H9 (cell line): ENCODE measurements around the gene PRR15. TPM values are rescaled to one million over a fixed set of nuclear protein-coding genes. Genes with fewer than 3 reads are reported as not detected.
A peak's percentile ranks its signal among the peaks of the same experiment; 100 is the strongest.

ENCODE experiments used
- DNase-seq: peaks from one replicate; pipeline ENCODE4 v3.0.0-alpha.2; 2017
- H2AFZ ChIP-seq: one replicate; pipeline ENCODE4 v1.6.1; 2013; ENCODE audit warnings: mild to moderate bottlenecking, low read length, control low read depth, moderate library complexity
- H2AK5ac ChIP-seq: 2 replicates; pipeline ENCODE4 v1.6.1; 2013; ENCODE audit warnings: low read length, control low read depth, mixed read lengths; ENCODE audit not compliant: insufficient read length
- H2BK120ac ChIP-seq: one replicate; pipeline ENCODE4 v1.6.1; 2013; ENCODE audit warnings: low read depth, mild to moderate bottlenecking, low read length, control low read depth, inconsistent platforms; ENCODE audit not compliant: poor library complexity, severe bottlenecking
- H2BK12ac ChIP-seq: 2 replicates; pipeline ENCODE4 v1.6.1; 2013; ENCODE audit warnings: low read length, control low read depth, mixed read lengths, low read depth; ENCODE audit not compliant: insufficient read length
- H2BK15ac ChIP-seq: 2 replicates; pipeline ENCODE4 v1.6.1; 2013; ENCODE audit warnings: low read depth, low read length, control low read depth
- H2BK20ac ChIP-seq: one replicate; pipeline ENCODE4 v1.6.1; 2013; ENCODE audit warnings: low read depth, mild to moderate bottlenecking, low read length, control low read depth, inconsistent platforms; ENCODE audit not compliant: poor library complexity, severe bottlenecking
- H2BK5ac ChIP-seq: 2 replicates; pipeline ENCODE4 v1.6.1; 2013; ENCODE audit warnings: low read length, control low read depth, mixed read lengths; ENCODE audit not compliant: insufficient read length
- H3K14ac ChIP-seq: 2 replicates; pipeline ENCODE4 v1.6.1; 2013; ENCODE audit warnings: low read length, control low read depth; ENCODE audit not compliant: insufficient read depth
- H3K18ac ChIP-seq: 2 replicates; pipeline ENCODE4 v1.6.1; 2013; ENCODE audit warnings: low read depth, mild to moderate bottlenecking, mixed read lengths, low read length, control low read depth; ENCODE audit not compliant: insufficient read length
- H3K23ac ChIP-seq: 2 replicates; pipeline ENCODE4 v1.6.1; 2013; ENCODE audit warnings: low read length, control low read depth, mixed read lengths, low read depth; ENCODE audit not compliant: insufficient read length
- H3K23me2 ChIP-seq: 2 replicates; pipeline ENCODE4 v1.6.1; 2013; ENCODE audit warnings: low read depth, mild to moderate bottlenecking, mixed read lengths, low read length, control low read depth; ENCODE audit not compliant: insufficient read length, poor library complexity, severe bottlenecking
- H3K27ac ChIP-seq: 2 replicates; pipeline ENCODE4 v1.5.1; 2013; ENCODE audit warnings: low read length, control low read depth, mixed read lengths, low read depth; ENCODE audit not compliant: insufficient read length
- H3K27me3 ChIP-seq: 2 replicates; pipeline ENCODE4 v1.6.1; 2013; ENCODE audit warnings: low read length, control low read depth, inconsistent platforms; ENCODE audit not compliant: insufficient read depth
- H3K4ac ChIP-seq: 2 replicates; pipeline ENCODE4 v1.6.1; 2013; ENCODE audit warnings: low read depth, mild to moderate bottlenecking, control low read depth, inconsistent platforms, low read length, moderate library complexity
- H3K4me1 ChIP-seq: 2 replicates; pipeline ENCODE4 v1.6.1; 2013; ENCODE audit warnings: low read length, control low read depth, inconsistent platforms; ENCODE audit not compliant: insufficient read depth
- H3K4me2 ChIP-seq: 2 replicates; pipeline ENCODE4 v1.6.1; 2013; ENCODE audit warnings: low read length, control low read depth, mixed read lengths; ENCODE audit not compliant: insufficient read length, insufficient read depth
- H3K56ac ChIP-seq: 2 replicates; pipeline ENCODE4 v1.6.1; 2013; ENCODE audit warnings: low read depth, mild to moderate bottlenecking, mixed read lengths, low read length, control low read depth; ENCODE audit not compliant: insufficient read length
- H3K79me1 ChIP-seq: 2 replicates; pipeline ENCODE4 v1.6.1; 2013; ENCODE audit warnings: low read depth, mild to moderate bottlenecking, moderate library complexity, low read length, control low read depth, inconsistent platforms; ENCODE audit not compliant: insufficient read depth, poor library complexity, severe bottlenecking
- H3K79me2 ChIP-seq: 2 replicates; pipeline ENCODE4 v1.6.1; 2013; ENCODE audit warnings: low read length, control low read depth, inconsistent platforms; ENCODE audit not compliant: insufficient read depth
- H3K9ac ChIP-seq: 2 replicates; pipeline ENCODE4 v1.6.1; 2013; ENCODE audit warnings: low read length, control low read depth, mixed read lengths; ENCODE audit not compliant: insufficient read length; ENCODE audit errors: extremely low read depth
- H3K9me3 ChIP-seq: one replicate; pipeline ENCODE4 v1.6.1; 2013; ENCODE audit warnings: low read depth, low read length, inconsistent platforms; ENCODE audit not compliant: control insufficient read depth
- H3T11ph ChIP-seq: one replicate; pipeline ENCODE4 v1.6.1; 2013; ENCODE audit warnings: mild to moderate bottlenecking, low read length, control low read depth, inconsistent platforms
- H4K20me1 ChIP-seq: one replicate; pipeline ENCODE4 v1.6.1; 2013; ENCODE audit not compliant: control insufficient read depth, insufficient read length, insufficient read depth
- H4K5ac ChIP-seq: 2 replicates; pipeline ENCODE4 v1.6.1; 2013; ENCODE audit warnings: low read depth, mild to moderate bottlenecking, mixed read lengths, low read length, control low read depth; ENCODE audit not compliant: insufficient read length
- H4K8ac ChIP-seq: replicated peaks from 2 replicates; pipeline ENCODE4 v1.6.1; 2013; ENCODE audit warnings: low read length, control low read depth, mixed read lengths, low read depth; ENCODE audit not compliant: insufficient read length
- H4K91ac ChIP-seq: 2 replicates; pipeline ENCODE4 v1.6.1; 2013; ENCODE audit warnings: low read depth, mild to moderate bottlenecking, moderate library complexity, mixed read lengths, low read length, control low read depth; ENCODE audit not compliant: insufficient read length
- H3K27ac Mint-ChIP-seq, 3 experiments: 2 replicates in 2 of 3; 3 replicates in 1 of 3; pipeline ENCODE4 v1.8.0; 2020 to 2021; ENCODE audit warnings: mixed read lengths in 3 of 3, mild to moderate bottlenecking in 1 of 3, moderate library complexity in 1 of 3
- H3K27me3 Mint-ChIP-seq: 2 replicates; pipeline ENCODE4 v1.8.0; 2021; ENCODE audit warnings: low read depth, mild to moderate bottlenecking, moderate library complexity, mixed read lengths
- H3K36me3 Mint-ChIP-seq, 3 experiments: 2 replicates in 2 of 3; 3 replicates in 1 of 3; pipeline ENCODE4 v1.8.0; 2020 to 2021; ENCODE audit warnings: low read depth in 3 of 3, mixed read lengths in 3 of 3; ENCODE audit not compliant: insufficient read depth in 1 of 3
- H3K4me1 Mint-ChIP-seq, 2 experiments: 2 replicates each; pipeline ENCODE4 v1.8.0; 2020; ENCODE audit warnings: mixed read lengths in 2 of 2
- H3K4me3 Mint-ChIP-seq, 2 experiments: 2 replicates in 1 of 2; 3 replicates in 1 of 2; pipeline ENCODE4 v1.8.0; 2020 to 2021; ENCODE audit warnings: mild to moderate bottlenecking in 2 of 2, mixed read lengths in 2 of 2, moderate library complexity in 1 of 2
- H3K9me3 Mint-ChIP-seq, 2 experiments: 2 replicates in 1 of 2; 3 replicates in 1 of 2; pipeline ENCODE4 v1.8.0; 2020; ENCODE audit warnings: mild to moderate bottlenecking in 2 of 2, mixed read lengths in 2 of 2, moderate library complexity in 1 of 2
- CTCF ChIP-seq: fragments of 200-600 bp; sonication (generic); conservative IDR thresholded peaks from 3 replicates; pipeline ENCODE4 v1.8.0; 2021; ENCODE audit warnings: antibody characterized with exemption, mild to moderate bottlenecking
- WGBS: extraction: QIAGEN DNeasy Blood & Tissue Kit; methylation state at CpG from one replicate; pipeline ENCODE4 v1.1.7; 2013; ENCODE audit warnings: missing lambda C conversion rate, low lambda C conversion rate, mixed read lengths; ENCODE audit not compliant: insufficient read length; ENCODE audit errors: extremely low coverage; 5-methylcytosine and 5-hydroxymethylcytosine counted together
- total RNA-seq: library from RNA; stranded (reverse); gene quantifications from 2 replicates; pipeline ENCODE4 v1.2.1, GENCODE V29; 2021

Gene PRR15
- total RNA-seq, 1 experiment from 2014 or later: 15.1 TPM

- Histone ChIP-seq H4K20me1 (no peaks in the 10 kb centered on the region), H3K27me3 (no peaks in the 10 kb centered on the region), H2BK120ac (no peak overlapping the region), H3K14ac (no peak overlapping the region), H3T11ph (no peak overlapping the region), H3K4me2 (no peak overlapping the region), H2BK15ac (no peak overlapping the region), H2BK12ac (no peak overlapping the region), H3K56ac (no peak overlapping the region), H3K27ac (no peak overlapping the region), H2BK5ac (no peak overlapping the region), H3K18ac (no peak overlapping the region), H4K5ac (no peak overlapping the region), H3K4me1 (no peaks in the 10 kb centered on the region), H4K91ac (no peak overlapping the region), H3K79me2 (no peaks in the 10 kb centered on the region), H3K23ac (no peak overlapping the region), H2BK20ac (no peak overlapping the region), H3K4ac (no peak overlapping the region), H3K9me3 (no peaks in the 10 kb centered on the region), H4K8ac (no peak overlapping the region), H3K79me1 (no peaks in the 10 kb centered on the region), H2AK5ac (no peak overlapping the region), H3K9ac (no peak overlapping the region), H2AFZ (no peak overlapping the region), H3K23me2 (no peaks in the 10 kb centered on the region)
- no peak overlapping the region; a peak in 1 of 7 replicates for H3K27ac Mint-ChIP-seq
- TF ChIP-seq CTCF: peak; percentile 90
- H3K9me3 Mint-ChIP-seq: peaks cover 0 to 3% of the 10 kb centered on the region in 2 experiments; a peak in 1 of 5 replicates
- H3K27me3 Mint-ChIP-seq: no peaks in the 10 kb centered on the region
- peak; percentile 66 for DNase-seq
- 0 out of 7 replicates have a peak, but pooled peaks cover 0 to 2% (median 0%) of the 10 kb centered on the region in 3 experiments for H3K36me3 Mint-ChIP-seq
- H3K4me3 Mint-ChIP-seq: peak overlapping the region in 1 of 2 experiments; percentile 41; a peak in 1 of 5 replicates
- no CpG with 5 or more reads among the region's 8 CpGs for WGBS
- H3K4me1 Mint-ChIP-seq: peaks cover 7 to 8% of the 10 kb centered on the region in 2 experiments
Measured at GRCh38 chr7:29588900-29589696, 25.5 kb downstream of the PRR15 start.
